SJCRH30 (cell line): ENCODE results near the gene YAE1. TPM values are rescaled to one million over a fixed set of nuclear protein-coding genes. Genes with fewer than 3 reads are reported as not detected.
"Not testable (repeated sequence)": the region's sequence is repeated elsewhere in the genome, so short reads cannot be mapped to it uniquely, and the experiment has no call there.

Source experiments
- DNase-seq, 2 experiments: peaks; one replicate each; pipeline ENCODE4 v3.0.0-alpha.2; 2015 to 2020
- H3K27ac ChIP-seq: fragments of 250-450 bp; sonication (Bioruptor Pico); 2 replicates; pipeline ENCODE4 v1.5.1; 2020; ENCODE audit warnings: mild to moderate bottlenecking, moderate library complexity
- H3K27me3 ChIP-seq: fragments of 250-450 bp; sonication (Bioruptor Pico); 2 replicates; pipeline ENCODE4 v1.5.1; 2020; ENCODE audit warnings: mild to moderate bottlenecking, moderate library complexity
- H3K36me3 ChIP-seq: fragments of 250-450 bp; sonication (Bioruptor Pico); 2 replicates; pipeline ENCODE4 v1.5.1; 2020; ENCODE audit warnings: mild to moderate bottlenecking, moderate library complexity
- H3K4me1 ChIP-seq: fragments of 250-450 bp; sonication (Bioruptor Pico); 2 replicates; pipeline ENCODE4 v1.5.1; 2020; ENCODE audit warnings: mild to moderate bottlenecking, moderate library complexity
- H3K4me3 ChIP-seq: fragments of 250-450 bp; sonication (Bioruptor Pico); 2 replicates; pipeline ENCODE4 v1.5.1; 2020; ENCODE audit warnings: mild to moderate bottlenecking, moderate library complexity
- H3K9me3 ChIP-seq: fragments of 250-450 bp; sonication (Bioruptor Pico); replicated peaks from 2 replicates; pipeline ENCODE4 v1.5.1; 2020; ENCODE audit warnings: mild to moderate bottlenecking, moderate library complexity
- total RNA-seq: library from RNA; depleted of rRNA; stranded (reverse); fragments of >200 nt; shearing (Covaris generic); gene quantifications from 2 replicates; pipeline ENCODE4 v1.2.3, GENCODE V29; 2014

YAE1 gene
- total RNA-seq, 1 experiment from 2014 or later = 35.1 TPM

DNA sequence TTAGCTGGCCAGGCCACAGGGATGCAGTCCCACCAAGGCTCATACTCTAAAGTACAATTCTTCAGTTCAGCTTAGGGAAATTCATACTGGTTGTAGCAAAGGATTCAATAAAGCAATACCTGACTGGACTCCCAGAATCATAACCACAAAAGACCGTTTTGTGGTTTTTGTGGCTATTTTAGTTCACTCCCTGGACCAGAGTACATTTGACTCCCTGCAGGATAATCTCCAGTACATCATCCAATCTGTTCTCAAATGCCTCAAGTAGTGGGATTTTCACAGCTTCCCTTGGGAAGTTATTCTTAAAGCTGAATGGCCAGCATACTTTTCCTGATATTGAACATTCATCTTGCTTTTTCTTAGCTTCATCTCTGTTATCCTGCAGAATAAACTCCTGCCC lies 29.3 kb upstream of the YAE1 start:
- peaks cover 10% of the 10 kb centered on the region; the same call in 1 of the 2 replicates for H3K27me3 ChIP-seq
- H3K9me3 ChIP-seq = no peaks in the 10 kb centered on the region
- 0 out of 2 replicates have a peak, but pooled peaks cover 2% of the 10 kb centered on the region for H3K4me1 ChIP-seq
- H3K27ac ChIP-seq = no peak overlapping the region
- no peak overlapping the region for H3K4me3 ChIP-seq
- no peaks in the 10 kb centered on the region for H3K36me3 ChIP-seq
- DNase-seq = no peak

DNA sequence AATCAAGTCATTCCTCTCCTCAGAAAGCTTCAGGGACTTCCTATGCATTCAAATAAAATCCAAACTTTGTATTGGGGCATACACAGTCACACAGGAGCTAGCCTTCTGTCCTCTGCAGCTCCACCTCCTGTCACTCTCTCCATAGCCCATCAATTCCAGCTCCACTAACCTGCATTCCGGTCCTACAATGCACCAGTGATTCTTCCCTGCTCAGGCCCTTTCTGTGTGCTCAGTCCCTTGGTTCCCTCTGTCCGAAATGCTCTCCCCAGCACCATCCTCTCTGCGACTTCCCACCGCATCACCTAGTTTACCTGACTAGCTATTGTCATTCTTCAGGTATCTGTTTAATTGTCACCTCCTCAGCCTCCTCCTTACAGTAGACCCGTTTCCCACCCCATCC lies 26.4 kb upstream of the YAE1 start:
- 0 out of 2 replicates have a peak, but pooled peaks cover 2% of the 10 kb centered on the region for H3K4me1 ChIP-seq
- H3K9me3 ChIP-seq = no peaks in the 10 kb centered on the region
- DNase-seq = no peak
- H3K36me3 ChIP-seq = no peaks in the 10 kb centered on the region
- no peak overlapping the region for H3K27ac ChIP-seq
- no peak overlapping the region for H3K4me3 ChIP-seq
- H3K27me3 ChIP-seq = peaks cover 6% of the 10 kb centered on the region; the same call in 1 of the 2 replicates

DNA sequence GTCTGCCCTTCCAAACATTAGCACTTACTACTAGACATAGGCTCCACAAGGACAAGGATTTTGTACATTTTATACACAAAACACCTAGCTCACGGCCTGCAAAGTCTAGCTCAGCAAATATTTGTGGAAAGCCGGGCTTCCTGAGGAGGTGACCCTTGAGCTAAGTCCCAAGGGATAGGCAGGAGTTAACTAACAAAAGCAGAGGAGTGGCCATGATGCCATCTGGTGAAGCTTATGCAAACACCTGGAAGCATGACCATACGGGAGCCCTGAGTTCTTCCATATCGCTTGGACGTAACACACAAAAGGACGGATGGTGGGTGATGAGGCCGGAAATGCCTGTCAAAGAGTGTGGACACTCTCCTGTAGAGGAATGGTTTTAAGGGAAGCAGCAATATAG lies 25.9 kb upstream of the YAE1 start:
- Histone ChIP-seq H3K36me3 (no peaks in the 10 kb centered on the region), H3K9me3 (no peaks in the 10 kb centered on the region), H3K27me3 (peaks cover 6% of the 10 kb centered on the region; the same call in 1 of the 2 replicates), H3K4me3 (no peak overlapping the region), H3K4me1 (0 out of 2 replicates have a peak, but pooled peaks cover 2% of the 10 kb centered on the region), H3K27ac (no peak overlapping the region)
- DNase-seq = no peak

DNA sequence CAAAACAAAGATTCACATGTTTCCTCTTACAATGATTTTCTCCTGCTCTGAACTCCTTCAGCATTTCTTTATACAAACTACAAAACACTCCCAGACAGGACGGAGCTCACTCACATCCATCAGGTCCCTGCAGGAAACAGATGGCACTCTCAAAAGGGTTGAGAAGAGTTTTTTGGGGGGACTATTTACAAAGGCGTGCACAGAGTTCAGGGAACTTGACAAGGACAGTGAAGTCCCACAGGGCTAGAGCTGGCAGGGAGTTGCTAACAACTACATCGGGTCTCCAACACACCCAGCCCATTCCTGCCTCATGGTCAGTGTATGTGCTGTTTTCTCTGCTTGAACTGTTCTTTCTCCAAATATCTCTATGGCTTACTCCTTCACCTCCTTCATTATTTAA lies 24.7 kb upstream of the YAE1 start:
- Histone ChIP-seq H3K27me3 (peaks cover 6% of the 10 kb centered on the region; the same call in 1 of the 2 replicates), H3K27ac (no peak overlapping the region), H3K4me3 (no peak overlapping the region), H3K4me1 (0 out of 2 replicates have a peak, but pooled peaks cover 2% of the 10 kb centered on the region), H3K36me3 (no peaks in the 10 kb centered on the region), H3K9me3 (no peaks in the 10 kb centered on the region)
- no peak for DNase-seq

DNA sequence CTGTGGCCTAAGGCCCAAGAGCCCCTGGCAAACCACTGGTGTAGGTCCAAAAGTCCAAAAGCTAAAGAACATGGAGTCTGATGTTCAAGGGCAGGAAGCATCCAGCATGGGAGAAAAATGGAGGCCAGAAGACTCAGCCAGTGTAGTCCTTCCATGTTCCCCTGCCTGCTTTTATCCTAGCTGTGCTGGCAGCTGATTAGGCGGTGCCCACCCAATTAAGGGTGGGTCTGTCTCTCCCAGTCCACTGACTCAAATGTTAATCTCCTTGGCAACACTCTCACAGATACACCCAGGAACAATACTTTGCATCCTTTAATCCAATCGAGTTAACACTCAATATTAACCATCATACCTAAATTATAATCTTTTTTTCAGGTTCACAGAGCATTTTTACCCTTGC lies 21.4 kb upstream of the YAE1 start:
- H3K36me3 ChIP-seq, H3K4me1 ChIP-seq, H3K27me3 ChIP-seq, DNase-seq, H3K4me3 ChIP-seq, H3K27ac ChIP-seq, H3K9me3 ChIP-seq: not testable (repeated sequence)

DNA sequence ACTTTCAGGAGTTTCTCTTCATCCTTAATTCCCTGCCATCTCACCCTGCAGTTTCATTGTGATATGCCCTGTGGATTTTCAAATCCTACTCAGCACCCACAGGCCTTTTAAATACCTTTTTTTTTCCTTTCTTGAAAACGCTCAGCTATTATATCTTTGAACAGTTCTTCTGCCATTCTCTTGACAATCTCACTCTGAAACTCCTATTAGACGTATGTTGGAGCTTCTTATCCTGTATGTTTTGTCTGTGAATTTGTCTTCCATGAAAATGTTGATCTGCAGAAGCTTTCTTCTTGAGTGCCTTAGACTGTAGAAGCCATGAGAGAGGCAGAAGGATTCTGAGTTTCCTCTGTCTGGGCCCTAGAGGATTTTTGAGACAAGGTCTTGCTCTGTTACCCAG lies 18.9 kb upstream of the YAE1 start:
- H3K9me3 ChIP-seq = no peaks in the 10 kb centered on the region
- no peaks in the 10 kb centered on the region for H3K36me3 ChIP-seq
- H3K27me3 ChIP-seq = no peaks in the 10 kb centered on the region
- H3K4me3 ChIP-seq = no peak overlapping the region
- no peak overlapping the region for H3K27ac ChIP-seq
- no peak for DNase-seq
- H3K4me1 ChIP-seq = no peaks in the 10 kb centered on the region

DNA sequence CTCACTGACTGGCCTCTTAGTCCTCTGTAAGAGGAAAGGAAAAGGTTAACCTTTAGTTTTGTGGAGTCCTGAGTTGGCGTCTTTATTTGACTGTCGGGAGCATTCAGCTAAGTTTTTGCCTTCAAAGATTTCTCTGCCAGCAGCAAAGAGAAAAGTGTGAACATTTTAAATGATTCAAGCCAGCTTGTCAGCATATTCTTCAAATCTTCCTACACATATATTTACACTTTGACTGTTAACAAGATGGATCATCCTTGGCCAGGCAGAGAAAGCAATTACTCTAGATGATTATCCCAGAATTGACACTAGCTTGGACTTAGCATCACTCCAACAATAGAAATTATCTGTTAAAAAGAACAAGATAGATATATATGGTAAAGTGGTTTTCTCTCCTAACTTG lies 15.8 kb upstream of the YAE1 start:
- H3K27ac ChIP-seq = no peak overlapping the region
- no peak for DNase-seq
- no peak overlapping the region for H3K4me3 ChIP-seq
- no peaks in the 10 kb centered on the region for H3K9me3 ChIP-seq
- no peaks in the 10 kb centered on the region for H3K27me3 ChIP-seq
- H3K36me3 ChIP-seq = no peaks in the 10 kb centered on the region
- no peaks in the 10 kb centered on the region for H3K4me1 ChIP-seq

DNA sequence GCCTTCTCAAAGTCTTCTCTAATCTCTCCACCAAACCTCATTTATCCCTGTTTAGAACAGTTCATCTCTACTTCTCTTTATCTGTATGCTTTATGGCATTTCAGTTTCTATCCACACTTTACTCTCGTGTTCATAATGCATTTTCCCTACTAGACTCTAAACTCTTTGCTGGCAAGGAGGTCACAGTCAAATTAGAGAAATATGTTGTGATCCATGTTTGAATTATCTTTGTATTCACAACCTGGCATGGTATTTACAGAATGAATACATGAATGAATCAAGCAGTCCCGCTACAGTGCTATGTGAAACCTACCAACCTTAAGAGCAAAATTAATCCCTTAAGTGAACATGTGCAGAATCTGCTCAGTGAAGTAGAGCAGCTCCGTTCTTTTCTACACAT lies 12.8 kb upstream of the YAE1 start:
- DNase-seq = no peak
- Histone ChIP-seq H3K4me3 (no peak overlapping the region), H3K27ac (no peak overlapping the region), H3K27me3 (0 out of 2 replicates have a peak, but pooled peaks cover 3% of the 10 kb centered on the region), H3K4me1 (no peaks in the 10 kb centered on the region), H3K9me3 (no peaks in the 10 kb centered on the region), H3K36me3 (no peaks in the 10 kb centered on the region)

DNA sequence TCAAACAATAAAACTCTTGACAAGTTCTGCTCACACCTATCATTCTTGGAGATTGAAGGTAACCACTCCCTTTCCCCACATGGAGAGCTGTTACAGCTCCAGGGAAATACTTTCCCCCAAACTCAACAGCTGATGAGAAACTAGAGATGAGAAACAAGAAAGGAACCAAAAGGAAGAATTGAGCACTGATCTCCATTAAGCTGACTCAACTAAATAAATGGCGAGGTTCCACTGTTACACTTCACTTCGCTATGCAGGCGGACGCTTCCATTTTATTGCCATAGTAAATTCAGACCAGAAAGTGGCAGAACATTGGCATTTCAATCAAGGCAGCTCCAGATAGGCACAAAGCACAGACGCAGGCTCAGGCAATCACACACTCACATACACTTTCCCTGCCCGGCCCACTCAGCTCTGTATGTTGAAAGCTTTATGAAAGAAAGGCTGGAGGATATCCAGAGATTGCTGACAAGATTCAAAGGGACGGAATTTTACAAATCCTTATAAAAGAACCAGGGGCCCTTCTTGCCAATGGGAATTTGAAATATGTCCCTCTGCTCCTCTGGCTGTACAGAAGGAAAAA lies 11.5 kb upstream of the YAE1 start:
- Histone ChIP-seq H3K9me3 (no peaks in the 10 kb centered on the region), H3K4me3 (no peak overlapping the region), H3K27ac (no peak overlapping the region), H3K27me3 (0 out of 2 replicates have a peak, but pooled peaks cover 3% of the 10 kb centered on the region), H3K36me3 (no peaks in the 10 kb centered on the region), H3K4me1 (no peaks in the 10 kb centered on the region)
- no peak for DNase-seq

DNA sequence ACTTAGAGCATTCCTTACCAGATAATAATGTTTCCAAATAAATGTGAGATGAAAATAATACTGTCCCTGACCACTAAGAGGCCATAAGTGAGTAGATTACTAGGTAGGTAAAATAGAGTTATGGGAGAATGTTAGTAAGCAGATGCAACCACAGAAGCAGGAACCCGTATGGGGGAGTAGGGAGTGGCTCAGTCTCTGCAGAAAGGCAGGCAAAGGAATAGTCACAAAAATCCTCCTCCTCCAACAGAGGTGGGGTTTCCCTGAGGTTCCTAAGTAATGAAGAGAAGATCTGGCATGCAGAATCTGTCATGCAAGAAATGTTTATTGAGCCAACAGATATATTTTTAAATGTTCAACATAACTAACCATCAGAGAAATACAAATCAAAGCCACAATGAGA lies 9.0 kb upstream of the YAE1 start:
- Histone ChIP-seq H3K4me3 (no peak overlapping the region), H3K27ac (no peak overlapping the region), H3K36me3 (no peaks in the 10 kb centered on the region), H3K27me3 (0 out of 2 replicates have a peak, but pooled peaks cover 3% of the 10 kb centered on the region), H3K4me1 (no peaks in the 10 kb centered on the region), H3K9me3 (no peaks in the 10 kb centered on the region)
- no peak for DNase-seq

DNA sequence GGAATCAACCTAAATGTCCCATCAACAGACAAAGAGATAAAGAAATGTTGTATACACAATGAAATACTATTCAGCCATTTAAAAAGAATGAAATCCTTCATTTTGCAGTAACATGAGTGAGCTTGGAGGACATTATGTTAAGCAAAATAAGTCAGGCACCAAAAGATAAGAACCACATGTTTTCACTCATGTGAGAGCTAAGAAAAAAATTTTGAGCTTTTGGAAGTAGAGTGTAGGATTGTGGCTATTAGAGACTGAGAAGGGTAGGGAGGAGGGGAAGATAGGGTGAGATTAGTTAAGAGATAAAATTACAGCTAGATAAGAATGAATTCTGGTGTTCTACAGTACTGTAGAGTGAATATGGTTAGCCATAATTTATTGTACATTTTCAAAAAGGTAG lies 8.3 kb upstream of the YAE1 start:
- H3K4me1 ChIP-seq = no peaks in the 10 kb centered on the region
- DNase-seq = no peak
- no peaks in the 10 kb centered on the region for H3K9me3 ChIP-seq
- no peaks in the 10 kb centered on the region for H3K36me3 ChIP-seq
- no peak overlapping the region for H3K4me3 ChIP-seq
- H3K27me3 ChIP-seq = 0 out of 2 replicates have a peak, but pooled peaks cover 3% of the 10 kb centered on the region
- H3K27ac ChIP-seq = no peak overlapping the region

DNA sequence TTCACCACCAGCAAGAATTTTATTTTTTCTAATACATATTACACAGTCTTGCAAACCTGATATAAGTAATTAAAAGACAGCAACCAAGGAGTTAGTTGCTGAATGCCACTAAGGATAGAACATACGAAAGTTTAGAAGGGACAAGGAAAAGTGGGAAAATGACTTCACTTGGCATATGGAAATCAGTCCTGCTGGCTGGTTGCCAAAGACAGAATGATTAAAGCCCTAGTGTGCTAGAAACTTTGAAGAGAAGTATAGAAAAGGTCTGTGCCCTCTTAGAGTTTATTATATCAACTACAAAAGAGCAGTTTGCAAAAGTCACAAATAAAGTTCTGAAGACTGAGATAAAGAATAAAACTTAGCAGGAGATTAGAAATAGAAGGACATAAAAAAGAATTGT lies 5.8 kb upstream of the YAE1 start:
- Histone ChIP-seq H3K36me3 (no peaks in the 10 kb centered on the region), H3K4me3 (no peak overlapping the region), H3K27ac (no peak overlapping the region), H3K4me1 (peaks cover 2% of the 10 kb centered on the region; the same call in 1 of the 2 replicates), H3K27me3 (0 out of 2 replicates have a peak, but pooled peaks cover 3% of the 10 kb centered on the region), H3K9me3 (no peaks in the 10 kb centered on the region)
- DNase-seq = peak in 1 of 2 experiments; percentile 27

DNA sequence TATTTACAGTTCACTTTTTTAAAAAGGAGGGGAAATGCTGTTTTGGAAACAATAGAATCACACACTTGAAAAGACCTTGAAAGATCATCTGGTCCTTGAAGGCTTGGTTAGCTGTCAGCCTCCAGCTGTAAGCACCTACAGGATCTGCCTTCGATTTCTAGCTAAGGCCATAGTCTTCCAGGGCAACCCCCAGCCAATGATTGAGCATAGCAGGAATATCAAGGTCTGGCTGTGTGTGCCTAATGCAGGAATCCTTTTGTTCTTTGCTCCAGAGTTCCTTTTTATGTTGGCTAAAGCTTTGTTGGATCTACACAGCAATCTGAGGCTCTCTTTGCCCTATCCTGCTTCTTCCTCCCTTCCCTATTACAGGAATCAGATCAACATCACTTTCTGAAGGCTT lies 5.2 kb upstream of the YAE1 start:
- 0 out of 2 replicates have a peak, but pooled peaks cover 3% of the 10 kb centered on the region for H3K27me3 ChIP-seq
- DNase-seq = no peak
- H3K4me3 ChIP-seq = no peak overlapping the region
- no peaks in the 10 kb centered on the region for H3K9me3 ChIP-seq
- no peak overlapping the region for H3K27ac ChIP-seq
- no peaks in the 10 kb centered on the region for H3K36me3 ChIP-seq
- H3K4me1 ChIP-seq = peaks cover 3% of the 10 kb centered on the region; the same call in 1 of the 2 replicates

DNA sequence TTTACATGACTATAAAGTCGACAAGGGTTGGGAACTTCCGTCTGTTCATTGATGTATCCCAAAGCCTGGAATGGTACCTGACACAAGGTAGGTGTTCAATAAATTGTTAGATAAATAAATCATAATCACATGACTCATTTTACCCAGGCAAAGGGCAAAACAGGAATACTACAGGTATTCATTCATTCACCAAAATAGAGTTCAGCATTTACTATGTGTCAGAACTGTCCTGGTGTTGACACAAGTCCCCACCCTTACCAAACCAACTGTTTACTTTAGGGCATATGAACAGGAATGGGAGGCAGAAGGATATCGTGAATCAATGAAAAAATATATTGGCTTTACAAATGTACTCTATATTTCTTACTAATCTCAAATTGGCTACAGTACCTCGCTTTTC lies 666 bp upstream of the YAE1 start:
- Histone ChIP-seq H3K9me3 (no peaks in the 10 kb centered on the region), H3K4me3 (peak overlapping the region; percentile 69), H3K36me3 (peaks cover under 1% of the 10 kb centered on the region; the same call in 1 of the 2 replicates), H3K27ac (peak overlapping the region; percentile 46), H3K27me3 (no peaks in the 10 kb centered on the region), H3K4me1 (peaks cover 3% of the 10 kb centered on the region; the same call in 1 of the 2 replicates)
- no peak for DNase-seq

DNA sequence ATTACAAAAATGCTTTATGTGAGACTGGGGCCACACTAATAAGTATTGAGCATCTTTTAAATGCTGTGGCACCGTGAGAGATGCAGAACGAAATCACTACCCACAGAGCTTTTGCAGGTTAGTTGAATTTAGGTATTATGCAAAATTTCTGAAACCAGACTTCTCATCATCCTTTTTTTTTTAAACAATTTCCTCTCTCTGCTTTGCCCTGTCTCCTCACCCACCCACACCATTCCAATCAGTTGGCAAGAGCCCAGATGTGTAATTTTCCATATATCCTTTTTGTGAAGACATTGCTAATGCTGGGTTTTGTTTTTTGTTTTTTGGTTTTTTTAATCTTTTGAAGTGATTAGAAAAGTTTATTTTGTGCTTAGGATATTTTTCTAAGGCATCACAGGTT lies 1.1 kb downstream of the YAE1 start:
- DNase-seq = no peak
- Histone ChIP-seq H3K36me3 (peaks cover 14% of the 10 kb centered on the region), H3K9me3 (no peaks in the 10 kb centered on the region), H3K27me3 (no peaks in the 10 kb centered on the region), H3K27ac (no peak overlapping the region), H3K4me1 (peaks cover 3% of the 10 kb centered on the region; the same call in 1 of the 2 replicates), H3K4me3 (peak overlapping the region; percentile 69)
